ENCODE data around the gene UBE3B. TPM values are rescaled to one million over a fixed set of nuclear protein-coding genes. Genes with fewer than 3 reads are reported as not detected.

The UBE3B gene
- total RNA-seq, 4 donors from 2014 or later: 14.7 to 64.2 (median 30.7) TPM

DNA sequence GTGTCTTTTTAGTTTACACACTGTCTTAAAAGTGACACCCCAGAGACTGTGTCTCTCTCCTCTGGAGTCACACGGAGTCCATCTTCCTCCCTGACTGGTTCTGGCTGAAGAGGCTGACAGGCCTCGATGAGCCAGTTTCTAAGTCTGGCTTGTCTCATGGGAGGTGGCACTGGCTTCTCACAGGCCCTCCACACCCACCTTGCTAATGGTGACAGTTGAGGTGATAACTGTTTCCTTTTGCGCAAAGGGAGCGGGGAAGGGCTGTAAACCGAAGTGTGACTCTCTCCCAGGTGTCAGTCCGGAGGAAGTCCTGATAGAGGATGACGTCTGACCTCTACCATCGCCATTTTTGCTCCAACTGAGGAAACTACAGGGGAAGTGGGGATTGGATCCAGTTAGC, 30.6 kb upstream of the UBE3B start:
- Histone ChIP-seq H3K4me1 (peaks cover 0 to under 1% of the 10 kb centered on the region in 2 donors), H3K27ac (no peak overlapping the region), H3K27me3 (no peaks in the 10 kb centered on the region), H3K36me3 (no peaks in the 10 kb centered on the region), H3K9me3 (no peaks in the 10 kb centered on the region), H3K4me3 (no peak overlapping the region)
- intact Hi-C loops (cut with DNase I; ENCODE audit: low total_unique reads): no loop called here
- DNase-seq: no peak
- no peak for TF ChIP-seq POLR2A (IDR thresholded peaks at IDR 0.05)
- TF ChIP-seq, protein P1, sequence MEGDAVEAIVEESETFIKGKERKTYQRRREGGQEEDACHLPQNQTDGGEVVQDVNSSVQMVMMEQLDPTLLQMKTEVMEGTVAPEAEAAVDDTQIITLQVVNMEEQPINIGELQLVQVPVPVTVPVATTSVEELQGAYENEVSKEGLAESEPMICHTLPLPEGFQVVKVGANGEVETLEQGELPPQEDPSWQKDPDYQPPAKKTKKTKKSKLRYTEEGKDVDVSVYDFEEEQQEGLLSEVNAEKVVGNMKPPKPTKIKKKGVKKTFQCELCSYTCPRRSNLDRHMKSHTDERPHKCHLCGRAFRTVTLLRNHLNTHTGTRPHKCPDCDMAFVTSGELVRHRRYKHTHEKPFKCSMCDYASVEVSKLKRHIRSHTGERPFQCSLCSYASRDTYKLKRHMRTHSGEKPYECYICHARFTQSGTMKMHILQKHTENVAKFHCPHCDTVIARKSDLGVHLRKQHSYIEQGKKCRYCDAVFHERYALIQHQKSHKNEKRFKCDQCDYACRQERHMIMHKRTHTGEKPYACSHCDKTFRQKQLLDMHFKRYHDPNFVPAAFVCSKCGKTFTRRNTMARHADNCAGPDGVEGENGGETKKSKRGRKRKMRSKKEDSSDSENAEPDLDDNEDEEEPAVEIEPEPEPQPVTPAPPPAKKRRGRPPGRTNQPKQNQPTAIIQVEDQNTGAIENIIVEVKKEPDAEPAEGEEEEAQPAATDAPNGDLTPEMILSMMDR (IDR thresholded peaks at IDR 0.05): no peak

DNA sequence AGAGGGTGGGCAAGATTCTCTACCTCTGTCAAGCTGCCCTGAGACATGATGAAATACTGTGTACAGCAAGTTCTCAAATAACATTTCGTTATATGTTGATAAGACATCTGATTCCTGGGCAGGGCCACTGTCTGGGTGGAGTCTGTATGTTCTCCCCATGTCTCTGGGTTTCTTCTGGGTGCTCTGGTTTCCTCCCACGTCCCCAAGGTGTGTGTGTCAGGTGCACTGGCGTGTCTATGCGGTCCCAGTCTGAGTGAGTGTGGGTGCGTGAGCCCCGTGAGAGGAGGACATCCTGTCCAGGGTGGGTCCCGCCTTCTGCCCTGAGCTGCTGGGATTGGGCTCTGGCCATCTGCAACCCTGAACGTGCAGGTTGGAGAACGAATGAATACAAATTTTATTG, 30.0 kb upstream of the UBE3B start:
- H3K27me3 ChIP-seq: no peaks in the 10 kb centered on the region
- intact Hi-C loops (cut with DNase I; ENCODE audit: low total_unique reads): no loop called here
- no peak overlapping the region for H3K4me3 ChIP-seq
- H3K27ac ChIP-seq: no peak overlapping the region
- no peak for DNase-seq
- H3K4me1 ChIP-seq: peaks cover 0 to 4% of the 10 kb centered on the region in 2 donors
- TF ChIP-seq, protein P1 (IDR thresholded peaks at IDR 0.05): no peak
- TF ChIP-seq POLR2A (IDR thresholded peaks at IDR 0.05): no peak
- no peaks in the 10 kb centered on the region for H3K36me3 ChIP-seq
- no peaks in the 10 kb centered on the region for H3K9me3 ChIP-seq

DNA sequence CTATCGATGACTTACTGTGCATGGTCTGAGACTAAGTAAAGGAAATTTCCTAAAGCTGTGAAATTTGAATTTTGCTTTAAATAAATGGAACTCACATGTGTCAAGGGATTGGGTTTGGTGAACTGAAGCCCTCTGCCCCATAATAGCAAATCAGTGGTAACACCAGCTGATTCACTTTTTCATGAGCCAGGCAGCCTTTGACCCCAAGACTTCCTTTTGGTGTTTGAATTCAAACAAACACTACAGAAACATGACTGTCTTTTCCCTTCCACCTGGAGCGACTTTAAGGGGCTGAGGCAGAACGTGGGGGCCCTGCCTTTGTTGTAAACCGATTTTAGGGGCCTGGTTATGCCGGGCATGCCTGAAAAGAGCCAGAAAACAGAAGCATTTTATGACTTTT, 29.2 kb upstream of the UBE3B start:
- Histone ChIP-seq H3K36me3 (no peaks in the 10 kb centered on the region), H3K27ac (no peak overlapping the region), H3K4me3 (no peak overlapping the region), H3K27me3 (no peaks in the 10 kb centered on the region), H3K9me3 (no peaks in the 10 kb centered on the region), H3K4me1 (peaks cover 0 to 4% of the 10 kb centered on the region in 2 donors)
- TF ChIP-seq, protein P1 (IDR thresholded peaks at IDR 0.05): no peak
- TF ChIP-seq POLR2A (IDR thresholded peaks at IDR 0.05): no peak
- intact Hi-C loops (cut with DNase I; ENCODE audit: low total_unique reads): no loop called here
- DNase-seq: no peak

DNA sequence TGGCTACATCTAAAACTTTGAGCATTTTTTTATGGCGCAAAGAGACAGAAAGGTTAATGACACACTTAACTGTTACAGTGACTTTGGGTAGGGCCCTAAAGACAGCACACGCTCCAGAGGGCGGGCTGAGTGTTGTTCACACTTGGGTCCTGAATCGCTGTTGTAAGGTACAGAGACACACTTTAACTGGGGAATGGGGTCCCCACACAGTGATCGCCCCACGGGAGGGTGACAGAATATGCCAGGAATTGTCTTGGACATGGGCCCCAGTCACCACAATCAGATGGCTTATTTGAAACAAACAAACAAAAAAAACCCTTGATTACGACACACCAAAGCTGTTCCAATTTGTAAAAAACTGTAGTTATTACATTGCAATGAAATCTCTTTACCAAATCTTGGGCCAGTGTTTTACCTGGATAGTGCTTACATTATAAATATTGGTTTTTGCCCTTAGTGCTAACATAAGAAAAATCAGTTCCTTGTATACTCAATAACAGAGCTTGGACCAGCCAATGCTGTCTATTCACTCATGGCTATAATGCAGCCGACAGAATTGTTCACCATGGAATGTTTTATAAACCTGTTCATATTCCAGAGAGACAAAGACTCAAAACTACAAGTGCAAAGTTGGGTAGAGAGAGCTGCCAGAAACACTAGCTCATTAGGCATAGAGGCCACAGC, 28.6 kb upstream of the UBE3B start:
- Histone ChIP-seq H3K4me1 (peaks cover 0 to 4% of the 10 kb centered on the region in 2 donors), H3K27me3 (no peaks in the 10 kb centered on the region), H3K4me3 (no peak overlapping the region), H3K36me3 (no peaks in the 10 kb centered on the region), H3K27ac (no peak overlapping the region), H3K9me3 (no peaks in the 10 kb centered on the region)
- no peak for DNase-seq
- intact Hi-C loops (cut with DNase I; ENCODE audit: low total_unique reads): no loop called here
- TF ChIP-seq POLR2A (IDR thresholded peaks at IDR 0.05): no peak
- TF ChIP-seq, protein P1 (IDR thresholded peaks at IDR 0.05): no peak

DNA sequence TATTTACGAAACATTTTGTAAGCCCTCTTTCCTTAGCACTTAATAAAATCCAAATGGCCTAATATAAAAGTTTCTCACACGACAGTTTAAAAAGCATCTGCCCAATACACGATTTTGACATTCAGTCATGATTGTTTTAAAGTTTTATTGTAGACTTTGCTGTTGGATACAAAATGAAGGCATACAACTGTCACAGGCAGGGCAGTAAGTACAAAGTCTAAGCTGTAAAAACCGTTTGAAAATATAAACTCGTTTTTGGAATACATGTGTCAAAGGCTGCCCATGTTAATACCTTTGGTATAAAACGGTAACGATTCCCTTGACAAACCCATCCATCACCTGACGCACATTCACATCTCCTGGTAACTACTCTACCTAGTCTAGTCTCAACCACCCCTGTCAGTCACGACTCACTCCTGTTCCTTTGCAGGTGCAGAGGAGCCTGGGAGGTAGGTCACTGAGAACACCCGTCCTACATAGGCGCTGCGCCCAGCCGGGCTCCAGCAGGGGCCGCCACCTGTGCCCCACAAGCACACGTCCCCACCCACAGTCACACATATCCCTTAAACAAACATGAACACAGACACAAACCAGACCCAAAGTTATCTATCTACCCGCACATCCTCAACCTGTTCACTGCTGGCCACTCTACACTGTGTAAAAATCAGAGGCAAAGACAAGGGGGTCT, 27.4 kb upstream of the UBE3B start:
- Histone ChIP-seq H3K4me1 (peaks cover 0 to 4% of the 10 kb centered on the region in 2 donors), H3K36me3 (no peaks in the 10 kb centered on the region), H3K27ac (no peak overlapping the region), H3K9me3 (no peaks in the 10 kb centered on the region), H3K4me3 (no peak overlapping the region), H3K27me3 (no peaks in the 10 kb centered on the region)
- intact Hi-C loops (cut with DNase I; ENCODE audit: low total_unique reads): no loop called here
- TF ChIP-seq POLR2A (IDR thresholded peaks at IDR 0.05): no peak
- TF ChIP-seq, protein P1 (IDR thresholded peaks at IDR 0.05): no peak
- DNase-seq: no peak
